IMR-90 (cell line): ENCODE measurements around the gene KANSL3. TPM values are rescaled to one million over a fixed set of nuclear protein-coding genes. Genes with fewer than 3 reads are reported as not detected.

ENCODE experiments used
- ATAC-seq: fragments of 200-7000 bp; cut with Tn5 transposase; 2 replicates; pipeline ENCODE4 v1.9.1; 2020; ENCODE audit warnings: low read depth, mild to moderate bottlenecking, moderate library complexity
- BruUV-seq: library from RNA; stranded (reverse); fragments of 400-500 nt; replicated peaks from 2 replicates; lab custom pipeline; 2021; lab: Mats Ljungman, UMichigan
- CTCF ChIA-PET: fragments of 300-600 bp; formaldehyde crosslinking; extraction: SDS; loops from one replicate; lab custom pipeline; 2021; ENCODE audit warnings: antibody characterized with exemption; lab: Yijun Ruan, JAX
- POLR2A ChIA-PET: fragments of 300-600 bp; sonication (Branson Sonifier 250); formaldehyde crosslinking; loops from one replicate; lab custom pipeline; 2022; ENCODE audit warnings: antibody characterized with exemption; ENCODE audit not compliant: unreplicated experiment; lab: Charles Lee
- DNase-seq: peaks from one replicate; pipeline ENCODE4 v3.0.0; 2013
- H2AFZ ChIP-seq: replicated peaks from 2 replicates; pipeline ENCODE3; 2013; ENCODE audit warnings: low read length, mild to moderate bottlenecking; ENCODE audit not compliant: poor library complexity
- H2AK5ac ChIP-seq: 2 replicates; pipeline ENCODE4 v1.6.1; 2013; ENCODE audit warnings: low read depth, low read length, inconsistent platforms
- H2AK9ac ChIP-seq: replicated peaks from 2 replicates; pipeline ENCODE3; 2013; ENCODE audit warnings: mild to moderate bottlenecking, low read depth, low read length, moderate library complexity; ENCODE audit not compliant: poor library complexity
- H2BK120ac ChIP-seq: 2 replicates; pipeline ENCODE4 v1.6.1; 2013; ENCODE audit warnings: low read depth, low read length, inconsistent platforms
- H2BK15ac ChIP-seq: 3 replicates; pipeline ENCODE4 v1.6.1; 2013; ENCODE audit warnings: low read depth, low read length, inconsistent platforms
- H2BK20ac ChIP-seq: 2 replicates; pipeline ENCODE4 v1.6.1; 2013; ENCODE audit warnings: low read depth, mild to moderate bottlenecking, inconsistent platforms, low read length, moderate library complexity
- H2BK5ac ChIP-seq: 2 replicates; pipeline ENCODE4 v1.6.1; 2013; ENCODE audit warnings: mild to moderate bottlenecking, low read depth, low read length, inconsistent platforms; ENCODE audit not compliant: poor library complexity, severe bottlenecking
- H3K14ac ChIP-seq: replicated peaks from 2 replicates; pipeline ENCODE4 v1.6.1; 2013; ENCODE audit warnings: low read depth, low read length, inconsistent platforms
- H3K18ac ChIP-seq: 2 replicates; pipeline ENCODE4 v1.6.1; 2013; ENCODE audit warnings: low read depth, low read length, control low read depth
- H3K23ac ChIP-seq: 2 replicates; pipeline ENCODE4 v1.6.1; 2013; ENCODE audit warnings: low read depth, low read length, inconsistent platforms
- H3K27ac ChIP-seq: 2 replicates; pipeline ENCODE4 v1.5.1; 2013; ENCODE audit warnings: mild to moderate bottlenecking, control low read depth, low read length; ENCODE audit not compliant: insufficient read depth
- H3K27me3 ChIP-seq: 2 replicates; pipeline ENCODE4 v1.6.1; 2013; ENCODE audit warnings: low read length; ENCODE audit not compliant: control insufficient read depth, insufficient read depth
- H3K36me3 ChIP-seq: 2 replicates; pipeline ENCODE4 v1.6.1; 2013; ENCODE audit warnings: low read length, mixed read lengths; ENCODE audit not compliant: control insufficient read depth, insufficient read depth
- H3K4ac ChIP-seq: 2 replicates; pipeline ENCODE4 v1.6.1; 2013; ENCODE audit warnings: low read depth, low read length, inconsistent platforms
- H3K4me1 ChIP-seq: 2 replicates; pipeline ENCODE4 v1.6.1; 2013; ENCODE audit warnings: low read length, mixed read lengths; ENCODE audit not compliant: control insufficient read depth, insufficient read depth
- H3K4me2 ChIP-seq: 2 replicates; pipeline ENCODE4 v1.6.1; 2013; ENCODE audit warnings: low read depth, mild to moderate bottlenecking, control low read depth, low read length, moderate library complexity
- H3K4me3 ChIP-seq: 2 replicates; pipeline ENCODE4 v1.5.1; 2013; ENCODE audit warnings: low read depth, mild to moderate bottlenecking, control low read depth, low read length, moderate library complexity; ENCODE audit not compliant: insufficient read depth
- H3K56ac ChIP-seq: 2 replicates; pipeline ENCODE4 v1.6.1; 2013; ENCODE audit warnings: low read length, inconsistent platforms; ENCODE audit not compliant: insufficient read depth; ENCODE audit errors: extremely low read depth
- H3K79me1 ChIP-seq, 2 experiments: 2 replicates each; pipeline ENCODE4 v1.6.1; 2013; ENCODE audit warnings: low read length in 2 of 2, inconsistent platforms in 1 of 2, low read depth in 1 of 2
- H3K9ac ChIP-seq: 2 replicates; pipeline ENCODE4 v1.6.1; 2013; ENCODE audit warnings: low read depth, low read length, control low read depth
- H3K9me1 ChIP-seq: 2 replicates; pipeline ENCODE4 v1.6.1; 2013; ENCODE audit warnings: low read length, inconsistent platforms; ENCODE audit not compliant: insufficient read depth
- H3K9me3 ChIP-seq: 2 replicates; pipeline ENCODE4 v1.6.1; 2013; ENCODE audit warnings: low read length; ENCODE audit not compliant: control insufficient read depth, insufficient read depth
- H4K20me1 ChIP-seq: 2 replicates; pipeline ENCODE4 v1.6.1; 2013; ENCODE audit warnings: low read length, inconsistent platforms; ENCODE audit not compliant: insufficient read depth
- H4K5ac ChIP-seq: 2 replicates; pipeline ENCODE4 v1.6.1; 2013; ENCODE audit warnings: mild to moderate bottlenecking, low read depth, low read length, control low read depth
- H4K8ac ChIP-seq, 2 experiments: 2 replicates each; pipeline ENCODE4 v1.6.1; 2013; ENCODE audit warnings: low read depth in 2 of 2, low read length in 2 of 2, control low read depth in 1 of 2, inconsistent platforms in 1 of 2
- H4K91ac ChIP-seq: 2 replicates; pipeline ENCODE4 v1.6.1; 2013; ENCODE audit warnings: low read depth, low read length, inconsistent platforms; ENCODE audit not compliant: insufficient read depth
- BHLHE40 ChIP-seq: fragments of 150-350 bp; IDR thresholded peaks from 2 replicates; pipeline ENCODE4 v1.6.1; 2016; ENCODE audit warnings: mild to moderate bottlenecking, low read depth, low read length
- CHD1 ChIP-seq: IDR thresholded peaks from 2 replicates; pipeline ENCODE4 v1.6.1; 2012; ENCODE audit warnings: low read depth, low read length, improper control_type of control experiment
- CTCF ChIP-seq: conservative IDR thresholded peaks from 2 replicates; pipeline ENCODE4 v1.5.1; 2012; ENCODE audit warnings: mild to moderate bottlenecking, low read depth, low read length, improper control_type of control experiment
- ELK1 ChIP-seq: fragments of 150-350 bp; IDR thresholded peaks from 2 replicates; pipeline ENCODE4 v1.6.1; 2016; ENCODE audit warnings: low read depth, mild to moderate bottlenecking, low read length, moderate library complexity, borderline replicate concordance
- FOS ChIP-seq: fragments of 150-350 bp; IDR thresholded peaks from 2 replicates; pipeline ENCODE4 v1.6.1; 2016; ENCODE audit warnings: low read depth, low read length
- MAFK ChIP-seq: IDR thresholded peaks from 2 replicates; pipeline ENCODE4 v1.6.1; 2012; ENCODE audit warnings: low read depth, low read length, improper control_type of control experiment
- MAZ ChIP-seq: IDR thresholded peaks from 2 replicates; pipeline ENCODE4 v1.6.1; 2012; ENCODE audit warnings: low read depth, mild to moderate bottlenecking, low read length, improper control_type of control experiment, moderate library complexity, borderline replicate concordance
- MXI1 ChIP-seq: IDR thresholded peaks from 2 replicates; pipeline ENCODE4 v1.6.1; 2012; ENCODE audit warnings: low read depth, mild to moderate bottlenecking, low read length, moderate library complexity, borderline replicate concordance
- RAD21 ChIP-seq: IDR thresholded peaks from 2 replicates; pipeline ENCODE4 v1.6.1; 2012; ENCODE audit warnings: low read length, improper control_type of control experiment
- RCOR1 ChIP-seq: IDR thresholded peaks from 2 replicates; pipeline ENCODE4 v1.6.1; 2012; ENCODE audit warnings: mild to moderate bottlenecking, low read length, improper control_type of control experiment; ENCODE audit not compliant: insufficient replicate concordance
- RFX5 ChIP-seq: IDR thresholded peaks from 2 replicates; pipeline ENCODE4 v1.8.0; 2012; ENCODE audit warnings: low read depth, mild to moderate bottlenecking, low read length, moderate library complexity
- SMC3 ChIP-seq: fragments of 150-350 bp; IDR thresholded peaks from 2 replicates; pipeline ENCODE4 v1.6.1; 2016; ENCODE audit warnings: low read depth, mild to moderate bottlenecking, antibody characterized with exemption, low read length, moderate library complexity
- WGBS, 2 experiments: methylation state at CpG; one replicate each; pipeline versions ENCODE4 v1.1.5 to v1.1.7; 2013; ENCODE audit warnings: missing lambda C conversion rate in 2 of 2; ENCODE audit not compliant: insufficient read length in 1 of 2; ENCODE audit errors: extremely low coverage in 2 of 2; 5-methylcytosine and 5-hydroxymethylcytosine counted together
- dilution Hi-C: fragments of 300-500 bp; cut with HindIII; formaldehyde crosslinking; loops from one replicate; pipeline ENCODE4 v1.14.3; 2018; ENCODE audit warnings: low sequenced_read_pairs; ENCODE audit not compliant: unreplicated experiment
- in situ Hi-C: fragments of 300-500 bp; cut with MboI; formaldehyde crosslinking; loops from 3 replicates; pipeline ENCODE4 v1.14.3; 2019; ENCODE audit warnings: low sequenced_read_pairs, inconsistent platforms, mixed read lengths
- intact Hi-C: fragments of 100-400 bp; cut with micrococcal nuclease; formaldehyde crosslinking; loops from 2 replicates; pipeline ENCODE4 v1.10.0; 2022
- polyA plus RNA-seq, 3 experiments: library from polyadenylated mRNA; depleted of rRNA; stranded (reverse); fragments of >200 nt; gene quantifications; 2 replicates each; pipeline ENCODE4 v1.2.3, GENCODE V29; 2012; ENCODE audit warnings: low replicate concordance in 1 of 3
- total RNA-seq: library from RNA; depleted of rRNA; stranded (reverse); fragments of >200 nt; gene quantifications from 2 replicates; pipeline ENCODE4 v1.2.3, GENCODE V29; 2012

The KANSL3 gene
- total and polyA plus RNA-seq, 2 of the 4 experiments (the other 2 are of a cell fraction): 22.2 to 26.3 TPM

GRCh38 chr2:96626553-96626942 lies 11.6 kb downstream of the KANSL3 start:
- no TSS peak for BruUV-seq
- no peak overlapping the region for H2BK5ac ChIP-seq
- no peak overlapping the region for H3K4me2 ChIP-seq
- no peak overlapping the region for H3K18ac ChIP-seq
- no peak overlapping the region for H3K27ac ChIP-seq
- peak overlapping the region; percentile 53; the same call in 1 of the 2 replicates for H3K23ac ChIP-seq
- H2AK5ac ChIP-seq: no peak overlapping the region
- intact Hi-C loops: no loop called here
- in situ Hi-C loops: no loop called here
- H3K4me1 ChIP-seq: peaks cover 6% of the 10 kb centered on the region
- H3K56ac ChIP-seq: no peak overlapping the region
- H3K9me3 ChIP-seq: no peaks in the 10 kb centered on the region
- H3K4ac ChIP-seq: no peak overlapping the region
- H4K91ac ChIP-seq: no peak overlapping the region
- no peak overlapping the region for H4K5ac ChIP-seq
- ChIA-PET POLR2A (no interaction called here), CTCF (no interaction called here)
- no peak overlapping the region for H4K8ac ChIP-seq
- no peak for ATAC-seq
- H3K14ac ChIP-seq: 0 out of 2 replicates have a peak overlapping the region, but pooled peaks have one; percentile 23
- TF ChIP-seq MAFK: no peak
- no peak for TF ChIP-seq BHLHE40
- no peak for TF ChIP-seq SMC3
- no peak for TF ChIP-seq ELK1
- no peak for TF ChIP-seq MXI1
- TF ChIP-seq CHD1: no peak
- TF ChIP-seq RAD21: no peak
- no peak for TF ChIP-seq FOS
- TF ChIP-seq MAZ: no peak
- TF ChIP-seq RFX5: no peak
- no peak for TF ChIP-seq CTCF
- no peak for TF ChIP-seq RCOR1
- no peak overlapping the region for H2BK120ac ChIP-seq
- no peaks in the 10 kb centered on the region for H3K27me3 ChIP-seq
- no CpG with 5 or more reads among the region's 2 CpGs for WGBS, 2 experiments
- peaks cover 22% of the 10 kb centered on the region for H3K36me3 ChIP-seq
- no peak overlapping the region for H2AFZ ChIP-seq
- H2BK15ac ChIP-seq: no peak overlapping the region
- peaks cover 23 to 52% of the 10 kb centered on the region in 2 experiments for H3K79me1 ChIP-seq
- no peak overlapping the region for H2AK9ac ChIP-seq
- no peak for DNase-seq
- dilution Hi-C loops: no loop called here
- no peak overlapping the region for H3K4me3 ChIP-seq
- H3K9ac ChIP-seq: no peak overlapping the region
- H2BK20ac ChIP-seq: no peak overlapping the region
- H4K20me1 ChIP-seq: peaks cover 5% of the 10 kb centered on the region; the same call in 1 of the 2 replicates
- peaks cover 10% of the 10 kb centered on the region for H3K9me1 ChIP-seq
